ENCODE measurements around the gene GOLGA7B. TPM values are rescaled to one million over a fixed set of nuclear protein-coding genes. Genes with fewer than 3 reads are reported as not detected.
A peak's percentile ranks its signal among the peaks of the same experiment; 100 is the strongest.
"Not testable (repeated sequence)": the region's sequence is repeated elsewhere in the genome, so short reads cannot be mapped to it uniquely, and the experiment has no call there.

Gene GOLGA7B
- total RNA-seq, 2 experiments from 2014 or later = 0.25 to 0.31 TPM

DNA sequence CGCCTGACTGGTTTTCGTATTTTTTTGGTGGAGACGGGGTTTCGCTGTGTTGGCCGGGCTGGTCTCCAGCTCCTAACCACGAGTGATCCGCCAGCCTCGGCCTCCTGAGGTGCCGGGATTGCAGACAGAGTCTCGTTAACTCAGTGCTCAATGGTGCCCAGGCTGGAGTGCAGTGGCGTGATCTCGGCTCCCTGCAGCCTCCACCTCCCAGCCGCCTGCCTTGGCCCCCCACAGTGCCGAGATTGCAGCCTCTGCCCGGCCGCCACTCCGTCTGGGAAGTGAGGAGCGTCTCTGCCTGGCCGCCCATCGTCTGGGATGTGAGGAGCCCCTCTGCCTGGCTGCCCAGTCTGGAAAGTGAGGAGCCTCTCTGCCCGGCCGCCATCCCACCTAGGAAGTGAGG, 8.5 kb upstream of the GOLGA7B start:
- H3K9me3 Mint-ChIP-seq; CTCF ChIA-PET; intact Hi-C loops (cut with micrococcal nuclease); H3K27me3 Mint-ChIP-seq (ENCODE audit: low read depth); H3K27ac Mint-ChIP-seq; H3K4me3 Mint-ChIP-seq; DNase-seq; H3K4me1 Mint-ChIP-seq (ENCODE audit: low read depth); H3K36me3 Mint-ChIP-seq (ENCODE audit: low read depth): not testable (repeated sequence)

DNA sequence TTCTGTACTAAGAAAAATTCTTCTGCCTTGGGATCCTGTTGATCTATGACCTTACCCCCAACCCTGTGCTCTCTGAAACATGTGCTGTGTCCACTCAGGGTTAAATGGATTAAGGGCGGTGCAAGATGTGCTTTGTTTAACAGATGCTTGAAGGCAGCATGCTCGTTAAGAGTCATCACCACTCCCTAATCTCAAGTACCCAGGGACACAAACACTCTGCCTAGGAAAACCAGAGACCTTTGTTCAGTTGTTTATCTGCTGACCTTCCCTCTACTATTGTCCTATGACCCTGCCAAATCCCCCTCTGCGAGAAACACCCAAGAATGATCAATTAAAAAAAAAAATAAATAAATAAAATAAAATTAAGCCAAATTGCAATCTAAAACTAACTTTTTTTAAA, 7.5 kb upstream of the GOLGA7B start:
- intact Hi-C loops (cut with micrococcal nuclease); H3K9me3 Mint-ChIP-seq; CTCF ChIA-PET; H3K27ac Mint-ChIP-seq; H3K4me3 Mint-ChIP-seq; H3K27me3 Mint-ChIP-seq (ENCODE audit: low read depth); H3K36me3 Mint-ChIP-seq (ENCODE audit: low read depth); DNase-seq; H3K4me1 Mint-ChIP-seq (ENCODE audit: low read depth): not testable (repeated sequence)

GRCh38 chr10:97842656-97843280, 6.9 kb upstream of the GOLGA7B start:
- Mint-ChIP-seq H3K4me3 (no peak overlapping the region), H3K27me3 (ENCODE audit: low read depth) (no peaks in the 10 kb centered on the region), H3K36me3 (ENCODE audit: low read depth) (no peaks in the 10 kb centered on the region), H3K27ac (no peak overlapping the region), H3K4me1 (ENCODE audit: low read depth) (peaks cover 10% of the 10 kb centered on the region), H3K9me3 (no peaks in the 10 kb centered on the region)
- intact Hi-C loops (cut with micrococcal nuclease) = no loop called here
- DNase-seq = no peak
- CTCF ChIA-PET = interaction anchor here (1.4 kb wide), 1 partner anchor 27 kb away, joined by 5 read pairs; no protein-coding TSS in a partner anchor

DNA sequence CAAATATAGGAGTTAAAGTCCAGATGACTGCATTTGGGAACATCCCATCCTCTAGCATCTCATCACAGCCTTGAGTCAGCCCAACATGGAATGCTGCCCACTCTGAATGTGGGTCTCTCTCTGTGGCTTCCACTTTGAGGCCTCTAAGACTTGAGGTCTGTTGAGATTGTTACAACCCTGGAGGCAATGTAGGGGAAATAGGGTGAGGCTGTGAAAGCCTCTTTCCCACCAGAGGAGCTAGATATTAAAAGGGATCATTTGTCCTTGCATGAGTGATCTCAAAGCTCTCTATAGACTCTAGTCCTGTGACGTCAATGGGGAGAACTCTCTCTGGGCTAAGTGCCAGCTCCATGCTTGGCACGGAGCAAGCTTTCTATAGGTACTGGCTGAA, 6.4 kb upstream of the GOLGA7B start:
- CTCF ChIA-PET = interaction anchor here (1.4 kb wide), 1 partner anchor 26 kb away, joined by 5 read pairs; no protein-coding TSS in a partner anchor
- Mint-ChIP-seq H3K27ac (no peak overlapping the region), H3K27me3 (ENCODE audit: low read depth) (no peaks in the 10 kb centered on the region), H3K36me3 (ENCODE audit: low read depth) (no peaks in the 10 kb centered on the region), H3K9me3 (no peaks in the 10 kb centered on the region), H3K4me3 (no peak overlapping the region), H3K4me1 (ENCODE audit: low read depth) (peaks cover 10% of the 10 kb centered on the region)
- intact Hi-C loops (cut with micrococcal nuclease) = no loop called here
- DNase-seq = no peak

DNA sequence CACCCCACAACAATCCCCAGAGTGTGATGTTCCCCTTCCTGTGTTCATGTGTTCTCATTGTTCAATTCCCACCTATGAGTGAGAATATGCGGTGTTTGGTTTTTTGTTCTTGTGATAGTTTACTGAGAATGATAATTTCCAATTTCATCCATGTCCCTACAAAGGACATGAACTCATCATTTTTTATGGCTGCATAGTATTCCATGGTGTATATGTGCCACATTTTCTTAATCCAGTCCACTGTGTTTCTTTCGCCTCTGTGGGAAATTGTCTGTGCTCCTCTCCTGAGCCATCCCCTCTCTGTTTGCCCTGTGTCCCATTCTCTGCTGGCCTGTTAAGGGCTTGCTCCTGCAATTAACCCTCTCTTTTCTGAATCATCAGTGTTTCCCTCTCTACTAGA, 5.7 kb upstream of the GOLGA7B start:
- H3K9me3 Mint-ChIP-seq; H3K36me3 Mint-ChIP-seq (ENCODE audit: low read depth); H3K27me3 Mint-ChIP-seq (ENCODE audit: low read depth); H3K4me3 Mint-ChIP-seq; DNase-seq; intact Hi-C loops (cut with micrococcal nuclease); H3K27ac Mint-ChIP-seq: not testable (repeated sequence)
- CTCF ChIA-PET = interaction anchor here (1.4 kb wide), 1 partner anchor 26 kb away, joined by 5 read pairs; no protein-coding TSS in a partner anchor
- peaks cover 11% of the 10 kb centered on the region for H3K4me1 Mint-ChIP-seq (ENCODE audit: low read depth)

- Mint-ChIP-seq H3K4me3 (no peak overlapping the region), H3K27me3 (ENCODE audit: low read depth) (no peaks in the 10 kb centered on the region)
- CTCF ChIA-PET = no interaction called here
These were observed 5.0 kb upstream of the GOLGA7B start for GRCh38 chr10:97844678-97845077.

DNA sequence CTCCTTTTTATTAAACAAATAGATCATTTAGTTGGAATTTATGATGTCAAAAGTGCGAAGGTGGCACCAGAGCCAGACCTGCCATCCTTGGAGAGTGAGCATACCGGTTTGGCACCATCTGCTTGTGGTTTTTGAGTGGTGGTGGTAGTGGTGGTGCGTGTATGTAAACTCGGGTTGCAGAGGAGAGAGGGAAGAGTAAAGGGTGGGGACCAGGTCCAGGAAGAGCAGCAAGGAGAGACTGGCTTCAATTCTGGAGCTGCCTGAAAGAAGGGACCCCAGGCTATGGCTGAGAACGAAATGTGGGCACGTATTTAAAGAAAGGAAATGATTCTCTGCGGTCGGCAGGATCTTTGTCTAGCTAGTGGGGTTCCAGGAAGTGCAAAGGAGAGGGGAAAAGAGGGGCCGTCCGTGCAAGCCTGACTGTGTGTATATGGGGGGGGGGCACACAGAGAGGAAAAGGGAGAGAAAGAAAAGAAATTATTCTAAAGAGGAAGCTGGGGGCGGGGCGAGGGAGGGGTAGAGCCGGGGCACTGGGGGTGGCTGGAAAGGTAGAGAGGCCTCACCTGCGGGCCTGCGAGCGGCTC, 448 bp upstream of the GOLGA7B start:
- Mint-ChIP-seq H3K4me1 (ENCODE audit: low read depth) (peaks cover 33% of the 10 kb centered on the region), H3K27me3 (ENCODE audit: low read depth) (no peaks in the 10 kb centered on the region), H3K27ac (no peak overlapping the region), H3K4me3 (peak overlapping the region; percentile 77), H3K9me3 (no peaks in the 10 kb centered on the region), H3K36me3 (ENCODE audit: low read depth) (no peaks in the 10 kb centered on the region)
- intact Hi-C loops (cut with micrococcal nuclease) = loop anchor here (1.0 kb wide), 2 partner anchors 20 to 53 kb away; no protein-coding TSS in a partner anchor
- peak; percentile 61 for DNase-seq
- CTCF ChIA-PET = interaction anchor here (0.6 to 1.3 kb wide), 5 partner anchors 10 to 490 kb away, joined by 3 to 6 read pairs (median 3); no protein-coding TSS in a partner anchor

More at GRCh38 chr10:97844678-97845077, 5.0 kb upstream of the GOLGA7B start:
- Mint-ChIP-seq H3K27ac (no peak overlapping the region), H3K36me3 (ENCODE audit: low read depth) (no peaks in the 10 kb centered on the region), H3K9me3 (no peaks in the 10 kb centered on the region), H3K4me1 (ENCODE audit: low read depth) (peaks cover 15% of the 10 kb centered on the region)
- intact Hi-C loops (cut with micrococcal nuclease) = no loop called here
- no peak for DNase-seq

DNA sequence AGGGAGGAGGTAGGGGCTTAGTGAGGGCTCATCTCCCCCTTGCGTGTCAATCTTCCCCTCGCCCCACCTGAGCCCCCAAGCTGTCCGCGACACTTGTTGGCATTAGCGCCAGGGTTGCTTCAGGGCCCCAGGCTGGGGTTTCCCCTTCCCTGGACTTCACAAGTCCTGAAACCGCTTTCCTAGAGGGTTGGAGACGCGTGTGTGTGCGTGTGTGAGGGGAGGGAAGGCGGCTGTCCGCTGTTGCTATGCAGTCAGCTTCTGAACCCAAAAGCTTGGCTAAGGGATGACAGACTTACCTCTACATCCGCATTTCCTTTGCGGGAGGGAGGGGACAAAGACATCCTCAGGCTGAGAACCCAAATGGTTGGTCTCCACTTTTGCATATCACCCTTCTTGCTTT, 803 bp downstream of the GOLGA7B start:
- Mint-ChIP-seq H3K36me3 (ENCODE audit: low read depth) (no peaks in the 10 kb centered on the region), H3K27me3 (ENCODE audit: low read depth) (no peaks in the 10 kb centered on the region), H3K9me3 (no peaks in the 10 kb centered on the region), H3K4me1 (ENCODE audit: low read depth) (peaks cover 34% of the 10 kb centered on the region), H3K27ac (no peak overlapping the region), H3K4me3 (peak overlapping the region; percentile 69)
- CTCF ChIA-PET = interaction anchor here (0.7 to 1.4 kb wide), 2 partner anchors 11 to 338 kb away, joined by 3 read pairs; no protein-coding TSS in a partner anchor
- intact Hi-C loops (cut with micrococcal nuclease) = loop anchor here (5.0 kb wide), 1 partner anchor 287 kb away; no protein-coding TSS in a partner anchor
- DNase-seq = peak; percentile 49

GRCh38 chr10:97851341-97852001, 1.8 kb downstream of the GOLGA7B start:
- no peaks in the 10 kb centered on the region for H3K27me3 Mint-ChIP-seq (ENCODE audit: low read depth)
- H3K36me3 Mint-ChIP-seq (ENCODE audit: low read depth) = no peaks in the 10 kb centered on the region
- no peaks in the 10 kb centered on the region for H3K9me3 Mint-ChIP-seq
- CTCF ChIA-PET = interaction anchor here (0.6 to 2.6 kb wide), 3 partner anchors 10 to 58 kb away, joined by 3 to 11 read pairs (median 3); no protein-coding TSS in a partner anchor
- intact Hi-C loops (cut with micrococcal nuclease) = loop anchor here (5.0 kb wide), 1 partner anchor 286 kb away; no protein-coding TSS in a partner anchor
- H3K27ac Mint-ChIP-seq = no peak overlapping the region
- DNase-seq = peak; percentile 63
- peaks cover 34% of the 10 kb centered on the region for H3K4me1 Mint-ChIP-seq (ENCODE audit: low read depth)
- no peak overlapping the region for H3K4me3 Mint-ChIP-seq

DNA sequence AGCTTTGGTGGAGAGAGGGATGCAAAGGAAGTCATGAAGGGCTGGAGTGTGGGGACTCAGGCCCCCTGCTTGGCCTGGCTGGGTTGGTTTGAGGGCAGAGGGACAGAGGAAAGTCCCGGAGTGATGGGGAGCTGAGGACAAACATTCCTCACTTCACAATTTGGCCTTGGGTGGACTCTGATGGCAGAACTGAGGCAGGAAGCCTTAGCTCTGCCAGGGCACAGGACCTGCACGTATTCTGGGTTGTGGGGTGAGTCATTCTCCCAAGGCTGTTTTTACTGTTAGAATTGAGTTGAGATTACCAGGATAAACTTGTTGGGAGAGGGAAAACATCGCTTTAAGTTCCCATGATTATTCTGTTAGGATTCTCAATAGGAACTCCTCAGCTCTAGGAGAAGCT, 2.6 kb downstream of the GOLGA7B start:
- no peaks in the 10 kb centered on the region for H3K9me3 Mint-ChIP-seq
- H3K4me1 Mint-ChIP-seq (ENCODE audit: low read depth) = peaks cover 34% of the 10 kb centered on the region
- peak; percentile 22 for DNase-seq
- intact Hi-C loops (cut with micrococcal nuclease) = loop anchor here (5.0 kb wide), 1 partner anchor 285 kb away; no protein-coding TSS in a partner anchor
- no peak overlapping the region for H3K4me3 Mint-ChIP-seq
- CTCF ChIA-PET = interaction anchor here (0.6 to 2.6 kb wide), 3 partner anchors 17 to 60 kb away, joined by 3 to 11 read pairs (median 5); no protein-coding TSS in a partner anchor
- H3K27me3 Mint-ChIP-seq (ENCODE audit: low read depth) = no peaks in the 10 kb centered on the region
- no peak overlapping the region for H3K27ac Mint-ChIP-seq
- no peaks in the 10 kb centered on the region for H3K36me3 Mint-ChIP-seq (ENCODE audit: low read depth)

- Mint-ChIP-seq H3K9me3 (no peaks in the 10 kb centered on the region), H3K36me3 (ENCODE audit: low read depth) (no peaks in the 10 kb centered on the region), H3K4me1 (ENCODE audit: low read depth) (peaks cover 38% of the 10 kb centered on the region), H3K4me3 (no peak overlapping the region), H3K27ac (no peak overlapping the region), H3K27me3 (ENCODE audit: low read depth) (no peaks in the 10 kb centered on the region)
- no peak for DNase-seq
- intact Hi-C loops (cut with micrococcal nuclease) = loop anchor here (5.0 kb wide), 1 partner anchor 284 kb away; no protein-coding TSS in a partner anchor
- CTCF ChIA-PET = interaction anchor here (0.6 to 2.6 kb wide), 3 partner anchors 16 to 61 kb away, joined by 3 to 11 read pairs (median 5); no protein-coding TSS in a partner anchor
These were observed 3.3 kb downstream of the GOLGA7B start for GRCh38 chr10:97852840-97853405.

DNA sequence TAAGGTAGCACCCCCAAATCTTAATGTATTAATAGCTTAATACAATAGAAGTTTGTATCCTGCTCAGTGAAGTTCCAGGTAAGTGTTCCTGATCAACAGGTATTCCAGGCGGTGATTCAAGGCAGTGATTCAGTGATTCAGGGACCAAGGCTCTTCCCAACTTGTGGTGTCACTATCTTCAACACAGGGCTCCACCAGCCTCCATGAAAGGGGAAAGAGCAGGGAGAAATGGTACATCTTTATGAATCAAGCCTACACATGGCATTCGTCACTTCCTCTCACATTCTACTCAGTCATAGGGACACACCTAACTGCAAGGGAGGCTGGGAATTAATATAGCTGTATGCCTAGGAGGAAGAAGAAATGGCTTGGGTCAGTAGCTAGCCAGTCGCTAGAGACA, 5.1 kb downstream of the GOLGA7B start:
- H3K27ac Mint-ChIP-seq = no peak overlapping the region
- no peaks in the 10 kb centered on the region for H3K36me3 Mint-ChIP-seq (ENCODE audit: low read depth)
- H3K9me3 Mint-ChIP-seq = no peaks in the 10 kb centered on the region
- no peaks in the 10 kb centered on the region for H3K27me3 Mint-ChIP-seq (ENCODE audit: low read depth)
- H3K4me3 Mint-ChIP-seq = no peak overlapping the region
- intact Hi-C loops (cut with micrococcal nuclease) = loop anchor here (5.0 kb wide), 1 partner anchor 283 kb away; no protein-coding TSS in a partner anchor
- DNase-seq = no peak
- CTCF ChIA-PET = interaction anchor here (0.6 kb wide), 1 partner anchor 1490 kb away, joined by 4 read pairs; no protein-coding TSS in a partner anchor
- peaks cover 39% of the 10 kb centered on the region for H3K4me1 Mint-ChIP-seq (ENCODE audit: low read depth)
